Activated T-cell treated with anti-CD3 and anti-CD28 coated beads, Interleukin-2, amount 50 U/mL, for 48 hours (primary cell): ENCODE data around the gene COG7.

Experiments used
- DNase-seq, 2 experiments: peaks; one replicate each; pipeline ENCODE4 v3.0.0-alpha.2; 2020

Gene COG7

GRCh38 chr16:23355106-23355670 is 97.8 kb downstream of the COG7 start:
- DNase-seq = no peak

DNA sequence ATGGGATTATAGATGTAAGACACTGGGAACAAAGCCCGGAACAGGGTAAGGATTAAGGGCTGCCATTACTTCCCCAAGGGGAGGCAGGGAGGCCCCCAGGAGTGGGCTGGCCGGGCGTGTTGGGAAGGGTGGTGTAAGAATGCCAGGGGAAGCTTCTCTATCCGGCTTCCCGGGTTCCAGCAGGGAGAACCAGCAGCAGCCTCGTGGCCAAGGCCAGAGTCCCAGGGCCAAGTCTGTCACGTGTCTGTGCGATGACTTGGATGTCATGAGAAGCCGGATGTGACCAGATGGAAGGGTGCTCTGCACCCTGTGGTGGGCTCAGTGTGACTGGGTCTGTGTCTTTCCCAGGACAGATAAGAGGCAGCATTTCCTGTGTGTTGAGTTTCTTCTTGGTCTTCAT is 98.7 kb downstream of the COG7 start:
- DNase-seq = no peak

- no peak for DNase-seq
Measured at GRCh38 chr16:23353440-23353839, 99.5 kb downstream of the COG7 start.

DNA sequence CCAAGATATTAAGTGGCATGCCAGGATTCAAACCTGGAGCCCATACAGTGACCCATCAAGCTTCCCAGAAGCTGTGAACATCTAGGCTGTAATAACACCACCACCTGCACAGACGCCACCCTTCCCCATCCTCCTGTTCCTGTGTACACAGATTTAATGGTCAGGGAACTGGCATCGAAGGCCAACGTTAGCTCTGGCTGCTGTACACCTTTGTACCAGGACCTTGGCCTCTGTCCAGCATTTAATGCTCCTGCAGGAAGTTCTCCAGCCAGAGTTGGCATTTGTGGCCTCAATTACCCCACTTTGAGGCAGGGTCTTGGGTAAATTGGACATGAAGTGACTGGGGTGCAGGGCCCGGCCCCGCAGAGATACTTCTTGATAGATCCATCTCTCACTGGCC is 101.6 kb downstream of the COG7 start:
- DNase-seq = no peak

DNA sequence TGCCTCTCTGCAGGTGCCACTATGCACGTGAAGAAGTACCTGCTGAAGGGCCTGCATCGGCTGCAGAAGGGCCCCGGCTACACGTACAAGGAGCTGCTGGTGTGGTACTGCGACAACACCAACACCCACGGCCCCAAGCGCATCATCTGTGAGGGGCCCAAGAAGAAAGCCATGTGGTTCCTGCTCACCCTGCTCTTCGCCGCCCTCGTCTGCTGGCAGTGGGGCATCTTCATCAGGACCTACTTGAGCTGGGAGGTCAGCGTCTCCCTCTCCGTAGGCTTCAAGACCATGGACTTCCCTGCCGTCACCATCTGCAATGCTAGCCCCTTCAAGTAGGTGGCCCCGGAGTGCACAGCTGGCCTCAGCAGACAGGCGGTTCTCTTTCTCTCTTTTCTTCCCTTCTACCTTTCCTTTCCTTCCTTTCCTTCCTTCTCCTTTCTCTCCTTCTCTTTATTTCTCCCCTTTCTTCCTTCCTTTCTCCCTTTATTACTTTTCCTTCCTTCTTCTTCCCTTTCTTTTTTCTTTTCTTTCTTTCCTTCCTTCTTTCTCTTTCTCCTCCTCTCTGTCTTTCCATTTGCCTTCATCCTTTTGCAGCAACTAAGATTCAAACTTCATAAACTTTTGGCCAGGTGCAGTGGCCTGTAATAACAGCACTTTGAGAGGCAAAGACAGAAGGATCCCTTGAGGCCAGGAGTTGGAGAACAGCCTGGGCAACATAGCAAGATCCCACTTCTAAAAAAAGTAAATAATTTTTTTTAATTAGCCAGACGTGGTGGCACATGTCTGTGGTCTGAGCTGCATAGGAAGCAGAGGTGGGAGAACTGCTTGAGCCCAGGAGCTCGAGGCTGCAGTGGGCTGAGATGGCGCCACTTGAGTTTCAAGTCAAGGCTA is 104.2 kb downstream of the COG7 start:
- no peak for DNase-seq

DNA sequence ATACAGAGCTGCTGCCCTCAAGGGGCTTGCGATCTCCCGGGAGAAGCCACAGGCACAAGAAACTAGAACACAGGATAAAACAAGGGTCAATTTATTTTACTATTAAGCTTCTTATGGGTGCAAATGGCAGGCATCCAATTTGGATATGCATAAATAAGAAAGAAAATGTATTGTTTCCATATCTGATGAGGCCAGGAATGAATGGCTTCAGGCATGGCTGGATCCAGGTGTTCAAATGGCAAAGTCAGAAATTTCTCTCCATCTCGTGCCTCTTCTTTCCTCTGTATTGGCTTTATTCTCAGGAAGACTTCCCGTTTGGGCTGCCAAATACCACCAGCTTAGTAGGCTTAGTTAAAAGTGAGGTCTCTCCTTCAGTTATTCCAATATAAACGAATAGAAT is 107.8 kb downstream of the COG7 start:
- DNase-seq = no peak

- DNase-seq = no peak
Measured at GRCh38 chr16:23343643-23344612, 109.1 kb downstream of the COG7 start.

- DNase-seq = no peak
Measured at GRCh38 chr16:23342083-23342640, 110.8 kb downstream of the COG7 start.

- no peak for DNase-seq
Measured at GRCh38 chr16:23339787-23340186, 113.2 kb downstream of the COG7 start.
